HEK293 (cell line): ENCODE measurements around the gene LRP5.

Source experiments
- CTCF ChIA-PET: fragments of 350-600 bp; formaldehyde crosslinking; extraction: SDS; loops from one replicate; lab custom pipeline; 2021; ENCODE audit warnings: antibody characterized with exemption; lab: Yijun Ruan, JAX
- POLR2A ChIA-PET: fragments of 300-600 bp; formaldehyde crosslinking; extraction: SDS; loops from one replicate; lab custom pipeline; 2020; ENCODE audit warnings: antibody characterized with exemption, inconsistent platforms; lab: Yijun Ruan, JAX
- H3K27ac ChIP-seq: fragments of 200-500 bp; sonication (Bioruptor generic); 2 replicates; pipeline ENCODE4 v1.5.1; 2014; ENCODE audit warnings: low read depth, low read length, control low read depth, inconsistent platforms; ENCODE audit errors: extremely low read depth
- H3K36me3 ChIP-seq, 2 experiments: fragments of 200-500 bp in 1 of 2; sonication (Bioruptor generic) in 1 of 2; 1 replicate in 1 of 2; 2 replicates in 1 of 2; pipeline ENCODE4 v1.5.1; 2014 to 2017; ENCODE audit warnings: inconsistent platforms in 2 of 2, low read length in 2 of 2; ENCODE audit not compliant: control insufficient read depth in 2 of 2, insufficient read depth in 1 of 2
- H3K4me1 ChIP-seq: fragments of 200-500 bp; sonication (Bioruptor generic); 2 replicates; pipeline ENCODE4 v1.5.1; 2014; ENCODE audit warnings: mild to moderate bottlenecking, low read length, inconsistent platforms; ENCODE audit not compliant: control insufficient read depth, insufficient read depth
- H3K4me3 ChIP-seq: 2 replicates; pipeline ENCODE4 v1.5.1; 2011; ENCODE audit warnings: low read depth, mild to moderate bottlenecking, control low read depth, low read length, moderate library complexity
- H3K9me3 ChIP-seq: fragments of 200-500 bp; sonication (Bioruptor generic); 2 replicates; pipeline ENCODE4 v1.5.1; 2014; ENCODE audit warnings: low read depth, low read length, inconsistent platforms; ENCODE audit not compliant: control insufficient read depth, insufficient read depth
- GFI1B ChIP-seq: fragments of 450-650 bp; formaldehyde crosslinking; IDR thresholded peaks from 2 replicates; pipeline ENCODE4 v1.5.1; 2016; ENCODE audit warnings: missing biosample characterization, missing genetic modification characterization
- GLIS2 ChIP-seq: fragments of 450-650 bp; formaldehyde crosslinking; IDR thresholded peaks from 2 replicates; pipeline ENCODE4 v1.5.1; 2016; ENCODE audit warnings: missing biosample characterization, missing genetic modification characterization
- KLF9 ChIP-seq: fragments of 450-650 bp; formaldehyde crosslinking; IDR thresholded peaks from 2 replicates; pipeline ENCODE4 v1.5.1; 2016; ENCODE audit warnings: missing biosample characterization, missing genetic modification characterization, low read depth
- ZBTB17 ChIP-seq: fragments of 450-650 bp; formaldehyde crosslinking; IDR thresholded peaks from 2 replicates; pipeline ENCODE4 v1.5.1; 2016; ENCODE audit warnings: missing biosample characterization, missing genetic modification characterization
- ZEB2 ChIP-seq: fragments of 450-650 bp; formaldehyde crosslinking; IDR thresholded peaks from 2 replicates; pipeline ENCODE4 v1.5.1; 2016; ENCODE audit warnings: missing biosample characterization, missing genetic modification characterization
- ZFP69B ChIP-seq: fragments of 450-650 bp; formaldehyde crosslinking; IDR thresholded peaks from 2 replicates; pipeline ENCODE4 v1.5.1; 2016; ENCODE audit warnings: missing biosample characterization, missing genetic modification characterization
- ZNF221 ChIP-seq: fragments of 450-650 bp; formaldehyde crosslinking; IDR thresholded peaks from 2 replicates; pipeline ENCODE4 v1.5.1; 2017; ENCODE audit warnings: missing biosample characterization, missing genetic modification characterization, borderline replicate concordance
- ZNF335 ChIP-seq: fragments of 450-650 bp; formaldehyde crosslinking; conservative IDR thresholded peaks from 2 replicates; pipeline ENCODE4 v1.5.1; 2016; ENCODE audit warnings: missing biosample characterization, missing genetic modification characterization
- ZNF596 ChIP-seq: fragments of 450-650 bp; IDR thresholded peaks from 2 replicates; pipeline ENCODE4 v1.5.0; 2018; ENCODE audit warnings: missing biosample characterization, mild to moderate bottlenecking, missing genetic modification characterization, moderate library complexity
- ZNF654 ChIP-seq: fragments of 450-650 bp; formaldehyde crosslinking; IDR thresholded peaks from 2 replicates; pipeline ENCODE4 v1.5.1; 2016; ENCODE audit warnings: low read depth, missing biosample characterization, missing genetic modification characterization
- ZNF664 ChIP-seq: fragments of 450-650 bp; formaldehyde crosslinking; IDR thresholded peaks from 2 replicates; pipeline ENCODE4 v1.5.1; 2016; ENCODE audit warnings: missing biosample characterization, missing genetic modification characterization
- ZNF670 ChIP-seq: fragments of 450-650 bp; formaldehyde crosslinking; IDR thresholded peaks from 2 replicates; pipeline ENCODE4 v1.5.1; 2016; ENCODE audit warnings: missing biosample characterization, missing genetic modification characterization, low read depth
- TF ChIP-seq, protein P1 (sequence below): fragments of 450-650 bp; formaldehyde crosslinking; IDR thresholded peaks from 2 replicates; pipeline ENCODE4 v1.5.1; 2016; ENCODE audit warnings: missing biosample characterization, missing genetic modification characterization
- TF ChIP-seq, protein P2 (sequence below): fragments of 450-650 bp; formaldehyde crosslinking; IDR thresholded peaks from 2 replicates; pipeline ENCODE4 v1.5.1; 2016; ENCODE audit warnings: missing biosample characterization, missing genetic modification characterization, low read depth
- TF ChIP-seq, protein P3 (sequence below): fragments of 450-650 bp; formaldehyde crosslinking; IDR thresholded peaks from 2 replicates; pipeline ENCODE4 v1.5.1; 2016; ENCODE audit warnings: missing biosample characterization, missing genetic modification characterization, borderline replicate concordance

Gene LRP5

DNA sequence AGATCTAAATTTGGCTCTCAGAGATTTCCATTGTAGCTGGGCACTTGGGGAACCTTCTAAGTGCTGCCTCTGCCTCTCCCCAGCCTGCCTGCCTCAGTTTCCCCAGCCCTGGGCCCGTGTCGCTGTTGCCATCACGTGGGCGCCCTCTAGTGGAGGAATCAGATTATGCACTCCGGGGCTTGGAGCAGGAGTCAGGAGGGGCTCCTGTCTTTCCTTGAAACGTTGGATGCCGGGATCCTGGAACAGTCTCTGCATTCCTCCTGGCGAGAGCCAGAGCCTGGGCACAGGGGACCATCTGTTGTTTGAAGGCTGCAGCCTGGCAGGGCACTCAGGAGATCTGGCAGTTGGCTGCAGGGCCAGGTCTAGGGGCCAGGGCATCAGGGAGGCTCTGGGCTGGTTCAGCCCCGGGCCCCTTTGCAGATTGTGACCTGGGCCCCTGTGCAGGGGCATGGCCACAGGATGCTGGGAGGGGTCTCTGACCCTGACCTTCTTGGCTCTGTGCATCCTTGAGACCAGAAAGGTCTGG lies 71.6 kb downstream of the LRP5 start (continued):
- TF ChIP-seq, protein P1, sequence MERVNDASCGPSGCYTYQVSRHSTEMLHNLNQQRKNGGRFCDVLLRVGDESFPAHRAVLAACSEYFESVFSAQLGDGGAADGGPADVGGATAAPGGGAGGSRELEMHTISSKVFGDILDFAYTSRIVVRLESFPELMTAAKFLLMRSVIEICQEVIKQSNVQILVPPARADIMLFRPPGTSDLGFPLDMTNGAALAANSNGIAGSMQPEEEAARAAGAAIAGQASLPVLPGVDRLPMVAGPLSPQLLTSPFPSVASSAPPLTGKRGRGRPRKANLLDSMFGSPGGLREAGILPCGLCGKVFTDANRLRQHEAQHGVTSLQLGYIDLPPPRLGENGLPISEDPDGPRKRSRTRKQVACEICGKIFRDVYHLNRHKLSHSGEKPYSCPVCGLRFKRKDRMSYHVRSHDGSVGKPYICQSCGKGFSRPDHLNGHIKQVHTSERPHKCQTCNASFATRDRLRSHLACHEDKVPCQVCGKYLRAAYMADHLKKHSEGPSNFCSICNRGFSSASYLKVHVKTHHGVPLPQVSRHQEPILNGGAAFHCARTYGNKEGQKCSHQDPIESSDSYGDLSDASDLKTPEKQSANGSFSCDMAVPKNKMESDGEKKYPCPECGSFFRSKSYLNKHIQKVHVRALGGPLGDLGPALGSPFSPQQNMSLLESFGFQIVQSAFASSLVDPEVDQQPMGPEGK (tag by site-specific recombination), result no peak
- TF ChIP-seq ZNF670, result no peak

DNA sequence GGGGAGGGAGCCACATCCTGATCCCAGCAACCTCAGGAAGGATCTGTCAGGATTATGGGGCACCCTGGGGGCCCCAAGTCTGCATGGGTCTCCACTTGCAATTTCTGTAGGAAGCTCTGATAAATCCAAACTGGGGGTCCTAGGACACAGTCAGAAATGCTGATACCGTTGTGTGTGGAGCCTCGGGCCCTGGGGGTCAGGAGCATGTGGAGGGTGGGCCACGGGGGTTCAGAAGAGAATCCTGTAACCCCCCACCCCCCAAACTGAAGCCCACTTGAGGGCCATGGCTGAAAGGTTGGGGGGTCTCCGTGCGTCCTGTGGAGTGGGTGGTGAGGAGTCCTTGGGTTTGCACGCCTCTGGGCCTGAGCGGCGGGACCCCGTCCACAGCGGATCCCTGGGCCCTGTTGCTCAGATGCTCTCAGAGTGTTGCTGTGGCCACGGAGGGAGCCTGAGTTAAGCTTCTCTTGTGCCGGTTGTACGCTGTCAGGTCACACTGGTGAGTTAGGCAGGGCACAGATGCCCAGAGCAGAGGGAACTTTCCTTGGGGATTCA lies 72.2 kb downstream of the LRP5 start:
- H3K27ac ChIP-seq, result no peak overlapping the region
- H3K4me1 ChIP-seq, result no peaks in the 10 kb centered on the region
- CTCF ChIA-PET, result interaction anchor here (0.5 to 1.8 kb wide), 7 partner anchors 11 to 127 kb away, joined by 3 to 6 read pairs (median 4); no protein-coding TSS in a partner anchor
- no peak for TF ChIP-seq GLIS2
- TF ChIP-seq ZNF664 (tag by site-specific recombination), result no peak
- no peak for TF ChIP-seq ZNF596 (tag by site-specific recombination)
- no peak for TF ChIP-seq KLF9 (tag by site-specific recombination)
- no peak for TF ChIP-seq ZNF335 (tag by site-specific recombination)
- no peak for TF ChIP-seq ZFP69B
- TF ChIP-seq, protein P1 (tag by site-specific recombination), result no peak
- POLR2A ChIA-PET, result no interaction called here
- H3K4me3 ChIP-seq, result no peak overlapping the region
- H3K36me3 ChIP-seq, result peaks cover 0 to 38% of the 10 kb centered on the region in 2 experiments; a peak in 2 of 3 replicates
- no peaks in the 10 kb centered on the region for H3K9me3 ChIP-seq

DNA sequence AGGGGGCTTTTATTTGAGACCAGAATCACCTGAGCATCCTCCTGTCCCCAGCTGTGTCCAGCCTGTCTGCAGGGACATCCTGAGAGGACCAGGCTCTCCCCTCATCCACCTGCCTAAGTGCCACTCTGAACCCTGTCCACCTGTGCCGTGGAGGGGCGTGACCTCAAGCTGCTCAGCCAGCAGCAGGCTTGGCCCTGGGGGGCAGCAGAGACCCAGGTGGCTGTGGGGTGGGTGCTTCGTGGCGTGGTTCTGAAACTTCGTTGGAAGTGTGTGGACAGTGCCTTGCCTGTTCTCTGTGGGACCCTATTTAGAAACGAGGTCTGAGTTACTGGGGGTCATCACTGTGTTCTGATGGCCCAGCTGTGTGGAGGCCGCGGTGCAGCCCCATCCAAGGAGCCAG lies 72.7 kb downstream of the LRP5 start:
- POLR2A ChIA-PET, result no interaction called here
- CTCF ChIA-PET, result interaction anchor here (0.5 to 1.8 kb wide), 7 partner anchors 12 to 128 kb away, joined by 3 to 6 read pairs (median 4); no protein-coding TSS in a partner anchor
- Histone ChIP-seq H3K9me3 (no peaks in the 10 kb centered on the region), H3K4me1 (no peaks in the 10 kb centered on the region), H3K4me3 (no peak overlapping the region), H3K27ac (no peak overlapping the region), H3K36me3 (peaks cover 0 to 43% of the 10 kb centered on the region in 2 experiments; a peak in 2 of 3 replicates)
- no peak for TF ChIP-seq ZBTB17 (tag by site-specific recombination)
- no peak for TF ChIP-seq ZNF654 (tag by site-specific recombination)
- TF ChIP-seq GFI1B (tag by site-specific recombination), result no peak

DNA sequence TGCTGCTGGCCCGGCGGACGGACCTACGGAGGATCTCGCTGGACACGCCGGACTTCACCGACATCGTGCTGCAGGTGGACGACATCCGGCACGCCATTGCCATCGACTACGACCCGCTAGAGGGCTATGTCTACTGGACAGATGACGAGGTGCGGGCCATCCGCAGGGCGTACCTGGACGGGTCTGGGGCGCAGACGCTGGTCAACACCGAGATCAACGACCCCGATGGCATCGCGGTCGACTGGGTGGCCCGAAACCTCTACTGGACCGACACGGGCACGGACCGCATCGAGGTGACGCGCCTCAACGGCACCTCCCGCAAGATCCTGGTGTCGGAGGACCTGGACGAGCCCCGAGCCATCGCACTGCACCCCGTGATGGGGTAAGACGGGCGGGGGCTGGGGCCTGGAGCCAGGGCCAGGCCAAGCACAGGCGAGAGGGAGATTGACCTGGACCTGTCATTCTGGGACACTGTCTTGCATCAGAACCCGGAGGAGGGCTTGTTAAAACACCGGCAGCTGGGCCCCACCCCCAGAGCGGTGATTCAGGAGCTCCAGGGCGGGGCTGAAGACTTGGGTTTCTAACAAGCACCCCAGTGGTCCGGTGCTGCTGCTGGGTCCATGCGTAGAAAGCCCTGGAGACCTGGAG lies 74.1 kb downstream of the LRP5 start:
- Histone ChIP-seq H3K27ac (no peak overlapping the region), H3K4me1 (no peaks in the 10 kb centered on the region), H3K9me3 (no peaks in the 10 kb centered on the region), H3K36me3 (peaks cover 0 to 54% of the 10 kb centered on the region in 2 experiments; a peak in 2 of 3 replicates), H3K4me3 (no peak overlapping the region)
- POLR2A ChIA-PET, result no interaction called here
- CTCF ChIA-PET, result no interaction called here
- TF ChIP-seq, protein P2, sequence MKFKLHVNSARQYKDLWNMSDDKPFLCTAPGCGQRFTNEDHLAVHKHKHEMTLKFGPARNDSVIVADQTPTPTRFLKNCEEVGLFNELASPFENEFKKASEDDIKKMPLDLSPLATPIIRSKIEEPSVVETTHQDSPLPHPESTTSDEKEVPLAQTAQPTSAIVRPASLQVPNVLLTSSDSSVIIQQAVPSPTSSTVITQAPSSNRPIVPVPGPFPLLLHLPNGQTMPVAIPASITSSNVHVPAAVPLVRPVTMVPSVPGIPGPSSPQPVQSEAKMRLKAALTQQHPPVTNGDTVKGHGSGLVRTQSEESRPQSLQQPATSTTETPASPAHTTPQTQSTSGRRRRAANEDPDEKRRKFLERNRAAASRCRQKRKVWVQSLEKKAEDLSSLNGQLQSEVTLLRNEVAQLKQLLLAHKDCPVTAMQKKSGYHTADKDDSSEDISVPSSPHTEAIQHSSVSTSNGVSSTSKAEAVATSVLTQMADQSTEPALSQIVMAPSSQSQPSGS (tag by site-specific recombination), result no peak
- TF ChIP-seq ZEB2 (tag by site-specific recombination) (no peak), ZNF221 (tag by site-specific recombination) (no peak)
- TF ChIP-seq, protein P3, sequence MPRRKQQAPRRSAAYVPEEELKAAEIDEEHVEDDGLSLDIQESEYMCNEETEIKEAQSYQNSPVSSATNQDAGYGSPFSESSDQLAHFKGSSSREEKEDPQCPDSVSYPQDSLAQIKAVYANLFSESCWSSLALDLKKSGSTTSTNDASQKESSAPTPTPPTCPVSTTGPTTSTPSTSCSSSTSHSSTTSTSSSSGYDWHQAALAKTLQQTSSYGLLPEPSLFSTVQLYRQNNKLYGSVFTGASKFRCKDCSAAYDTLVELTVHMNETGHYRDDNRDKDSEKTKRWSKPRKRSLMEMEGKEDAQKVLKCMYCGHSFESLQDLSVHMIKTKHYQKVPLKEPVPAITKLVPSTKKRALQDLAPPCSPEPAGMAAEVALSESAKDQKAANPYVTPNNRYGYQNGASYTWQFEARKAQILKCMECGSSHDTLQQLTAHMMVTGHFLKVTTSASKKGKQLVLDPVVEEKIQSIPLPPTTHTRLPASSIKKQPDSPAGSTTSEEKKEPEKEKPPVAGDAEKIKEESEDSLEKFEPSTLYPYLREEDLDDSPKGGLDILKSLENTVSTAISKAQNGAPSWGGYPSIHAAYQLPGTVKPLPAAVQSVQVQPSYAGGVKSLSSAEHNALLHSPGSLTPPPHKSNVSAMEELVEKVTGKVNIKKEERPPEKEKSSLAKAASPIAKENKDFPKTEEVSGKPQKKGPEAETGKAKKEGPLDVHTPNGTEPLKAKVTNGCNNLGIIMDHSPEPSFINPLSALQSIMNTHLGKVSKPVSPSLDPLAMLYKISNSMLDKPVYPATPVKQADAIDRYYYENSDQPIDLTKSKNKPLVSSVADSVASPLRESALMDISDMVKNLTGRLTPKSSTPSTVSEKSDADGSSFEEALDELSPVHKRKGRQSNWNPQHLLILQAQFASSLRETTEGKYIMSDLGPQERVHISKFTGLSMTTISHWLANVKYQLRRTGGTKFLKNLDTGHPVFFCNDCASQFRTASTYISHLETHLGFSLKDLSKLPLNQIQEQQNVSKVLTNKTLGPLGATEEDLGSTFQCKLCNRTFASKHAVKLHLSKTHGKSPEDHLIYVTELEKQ (tag by site-specific recombination), result no peak
